HG02840 (cell line): ENCODE results near the gene PARP8.

ENCODE experiments used
- ATAC-seq: cut with Tn5 transposase; IDR thresholded peaks from one replicate; pipeline ENCODE4 v1.9.1; 2021; ENCODE audit warnings: mild to moderate bottlenecking, moderate library complexity, moderate number of reproducible peaks; ENCODE audit not compliant: unreplicated experiment, low FRiP score

The PARP8 gene

DNA sequence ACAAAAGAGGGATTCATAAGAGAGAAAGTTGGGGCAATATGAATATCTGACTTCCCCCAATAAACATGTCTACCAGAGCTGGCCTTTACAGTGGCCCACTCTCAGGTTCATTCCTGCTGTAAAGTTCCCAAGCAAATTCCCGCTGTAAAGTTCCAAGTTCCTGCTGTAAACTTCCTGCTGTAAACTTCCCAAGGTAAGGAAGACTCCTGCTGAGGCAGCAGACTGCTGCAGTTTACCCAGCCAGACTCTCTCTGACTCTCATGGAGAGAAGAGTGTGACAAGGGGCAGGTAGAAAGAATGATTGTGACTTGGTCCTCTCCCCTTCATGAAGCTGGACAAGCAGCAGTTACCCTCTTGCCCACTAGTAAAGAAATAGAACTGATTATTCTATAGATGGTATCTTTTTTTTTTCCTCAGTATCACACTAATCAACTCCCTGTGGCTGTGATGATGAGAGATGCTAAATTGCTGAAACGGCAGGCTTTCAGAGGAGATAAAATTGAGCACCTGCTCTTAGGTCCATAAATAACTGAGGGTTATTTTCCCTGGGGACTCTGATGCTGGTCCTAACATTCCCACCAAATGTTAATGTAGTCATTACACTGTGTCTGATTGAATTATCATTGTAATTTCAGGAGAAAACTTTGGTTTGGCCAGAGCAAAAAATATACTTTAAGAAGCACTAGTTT lies 220.4 kb downstream of the PARP8 start:
- no peak for ATAC-seq

DNA sequence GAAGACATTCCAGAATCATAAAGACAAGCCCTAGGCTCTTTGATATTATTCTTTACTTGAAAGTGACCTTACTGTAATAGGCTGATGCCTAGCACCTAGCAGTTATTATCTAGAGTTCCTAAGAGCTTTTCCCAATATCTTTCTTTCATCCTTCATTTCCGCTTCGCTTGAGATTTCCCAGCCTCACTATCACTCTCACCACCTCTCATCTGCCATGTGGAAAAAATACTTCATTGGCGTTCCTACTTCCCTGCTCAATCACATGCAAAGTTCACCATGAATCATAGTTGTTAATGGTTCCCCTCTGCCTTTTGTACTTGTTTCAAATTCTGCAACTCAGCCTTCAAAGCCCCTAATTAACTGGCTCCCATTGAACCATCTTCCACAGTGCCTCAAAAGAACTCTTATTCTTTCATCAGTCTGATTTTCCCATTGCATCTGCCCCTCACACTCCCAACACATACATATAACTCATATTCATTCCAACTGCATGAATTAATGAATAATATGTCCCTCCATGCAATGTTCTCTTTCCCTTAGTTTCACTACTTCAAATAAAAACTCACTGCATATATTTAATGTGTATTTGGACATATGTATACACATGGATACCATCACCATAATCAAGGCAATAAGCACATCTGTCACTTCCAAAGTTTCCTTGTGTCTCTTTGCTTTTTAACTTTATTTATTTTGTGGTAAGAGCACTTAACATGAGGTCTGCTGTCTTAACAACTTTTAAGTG lies 221.6 kb downstream of the PARP8 start:
- no peak for ATAC-seq

DNA sequence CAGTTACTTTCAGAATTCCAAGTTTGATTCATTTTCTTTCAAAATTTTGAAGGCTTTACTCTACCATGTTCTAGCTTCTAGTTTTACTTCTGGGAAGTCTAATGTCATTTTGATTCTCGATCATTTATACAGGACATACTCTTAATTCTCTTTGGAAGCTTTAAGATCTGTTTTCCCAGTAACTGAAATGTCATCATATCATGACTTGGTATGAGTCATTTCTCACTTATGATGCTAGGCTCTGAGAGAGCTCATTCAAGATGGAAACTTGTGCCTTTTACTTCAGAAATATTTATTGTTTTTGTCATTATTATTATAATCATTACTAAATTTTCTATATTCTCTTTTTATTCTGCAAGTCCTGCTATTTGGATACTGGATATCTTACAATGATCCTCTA lies 222.3 kb downstream of the PARP8 start:
- ATAC-seq, result no peak

DNA sequence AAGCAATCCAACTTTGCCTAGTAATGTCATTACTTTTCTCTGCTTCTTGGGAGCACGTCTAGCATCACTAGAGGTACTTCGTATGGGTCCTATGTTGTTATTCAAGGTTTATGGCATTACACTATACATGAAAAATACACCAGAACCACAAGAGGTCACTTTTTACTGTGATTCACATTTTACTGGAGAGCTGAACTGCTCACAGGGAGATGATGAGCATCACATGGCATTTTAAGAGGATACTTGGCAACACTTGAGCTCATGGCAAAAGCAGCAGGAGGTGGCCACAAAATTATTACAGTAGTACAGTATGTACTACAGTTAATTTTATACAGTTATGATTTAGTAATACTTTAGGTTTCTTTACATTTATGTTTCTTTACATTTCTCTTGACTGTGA lies 223.4 kb downstream of the PARP8 start:
- ATAC-seq, result no peak
